ENCODE results near the gene KRT74.

Gene KRT74

DNA sequence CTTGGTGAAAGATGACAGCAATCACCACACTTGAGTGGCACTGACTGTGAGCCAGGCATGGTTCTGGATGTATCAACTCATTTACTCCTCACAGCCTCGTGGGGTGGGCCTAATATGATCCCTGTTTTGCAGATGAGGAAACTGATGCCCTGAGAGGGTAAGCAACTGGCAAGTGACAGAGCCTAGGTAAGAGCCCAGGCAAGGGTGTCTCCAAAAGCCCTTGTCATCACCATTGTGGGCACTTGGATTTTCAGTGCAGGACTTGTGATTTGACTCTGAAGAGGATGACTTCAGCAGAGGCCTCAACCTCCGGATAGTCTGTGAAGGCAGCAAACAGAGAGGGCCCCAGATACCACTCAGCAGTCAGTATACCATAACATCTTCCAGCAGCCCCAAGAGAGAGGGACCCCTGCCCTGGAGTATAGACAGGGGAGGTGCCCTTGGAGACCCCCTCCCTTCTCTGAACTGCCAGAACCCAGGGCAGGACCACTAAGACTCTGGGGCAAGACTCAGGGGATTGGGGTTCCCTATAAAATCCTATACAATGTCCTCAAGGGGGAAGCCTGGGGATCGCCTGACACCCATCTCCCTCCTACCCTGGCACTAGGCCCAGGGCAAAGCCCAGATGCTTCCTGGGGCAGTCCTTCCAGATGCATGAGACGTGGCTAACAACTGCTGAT is 46.4 kb downstream of the KRT74 start:
- TF ChIP-seq, protein P1, sequence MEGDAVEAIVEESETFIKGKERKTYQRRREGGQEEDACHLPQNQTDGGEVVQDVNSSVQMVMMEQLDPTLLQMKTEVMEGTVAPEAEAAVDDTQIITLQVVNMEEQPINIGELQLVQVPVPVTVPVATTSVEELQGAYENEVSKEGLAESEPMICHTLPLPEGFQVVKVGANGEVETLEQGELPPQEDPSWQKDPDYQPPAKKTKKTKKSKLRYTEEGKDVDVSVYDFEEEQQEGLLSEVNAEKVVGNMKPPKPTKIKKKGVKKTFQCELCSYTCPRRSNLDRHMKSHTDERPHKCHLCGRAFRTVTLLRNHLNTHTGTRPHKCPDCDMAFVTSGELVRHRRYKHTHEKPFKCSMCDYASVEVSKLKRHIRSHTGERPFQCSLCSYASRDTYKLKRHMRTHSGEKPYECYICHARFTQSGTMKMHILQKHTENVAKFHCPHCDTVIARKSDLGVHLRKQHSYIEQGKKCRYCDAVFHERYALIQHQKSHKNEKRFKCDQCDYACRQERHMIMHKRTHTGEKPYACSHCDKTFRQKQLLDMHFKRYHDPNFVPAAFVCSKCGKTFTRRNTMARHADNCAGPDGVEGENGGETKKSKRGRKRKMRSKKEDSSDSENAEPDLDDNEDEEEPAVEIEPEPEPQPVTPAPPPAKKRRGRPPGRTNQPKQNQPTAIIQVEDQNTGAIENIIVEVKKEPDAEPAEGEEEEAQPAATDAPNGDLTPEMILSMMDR (IDR thresholded peaks at IDR 0.05; ENCODE audit: insufficient read depth, low read length, poor library complexity, severe bottlenecking) = no peak
- Histone ChIP-seq H3K27me3 (replicated peaks; ENCODE audit: control insufficient read depth, insufficient read depth, low read length) (no peaks in the 10 kb centered on the region; the same call in 1 of the 2 replicates), H3K36me3 (ENCODE audit: control insufficient read depth, insufficient read depth, low read length) (no peaks in the 10 kb centered on the region), H3K4me3 (replicated peaks; ENCODE audit: low read depth, low read length) (no peak overlapping the region)
- no peak for DNase-seq (ENCODE audit: extremely low read depth, insufficient read length)

DNA sequence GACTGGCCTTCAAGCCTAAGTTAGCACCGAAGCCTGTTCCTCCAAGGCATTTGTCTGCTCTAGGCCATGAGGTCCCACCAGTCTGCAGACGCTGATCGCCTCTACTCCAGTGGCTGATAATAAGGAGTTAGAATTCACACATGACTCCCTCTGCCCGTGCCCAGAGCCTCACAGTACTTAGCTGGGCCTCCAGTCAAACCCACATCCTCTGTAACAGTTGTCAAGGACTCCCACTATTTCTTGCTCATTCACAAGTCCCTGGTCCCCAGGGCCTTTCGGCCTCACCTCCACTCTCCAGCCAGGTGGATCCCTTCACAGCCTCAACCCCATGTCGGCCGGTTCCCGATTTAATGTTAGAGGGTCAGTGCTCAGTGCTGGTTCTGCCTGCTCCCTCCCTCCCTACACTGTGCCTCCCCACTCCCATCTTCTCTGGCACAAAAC is 47.1 kb downstream of the KRT74 start:
- Histone ChIP-seq H3K27me3 (replicated peaks; ENCODE audit: control insufficient read depth, insufficient read depth, low read length) (no peaks in the 10 kb centered on the region; the same call in 1 of the 2 replicates), H3K36me3 (ENCODE audit: control insufficient read depth, insufficient read depth, low read length) (no peaks in the 10 kb centered on the region), H3K4me3 (replicated peaks; ENCODE audit: low read depth, low read length) (no peak overlapping the region)
- DNase-seq (ENCODE audit: extremely low read depth, insufficient read length) = no peak
- TF ChIP-seq, protein P1 (IDR thresholded peaks at IDR 0.05; ENCODE audit: insufficient read depth, low read length, poor library complexity, severe bottlenecking) = no peak

DNA sequence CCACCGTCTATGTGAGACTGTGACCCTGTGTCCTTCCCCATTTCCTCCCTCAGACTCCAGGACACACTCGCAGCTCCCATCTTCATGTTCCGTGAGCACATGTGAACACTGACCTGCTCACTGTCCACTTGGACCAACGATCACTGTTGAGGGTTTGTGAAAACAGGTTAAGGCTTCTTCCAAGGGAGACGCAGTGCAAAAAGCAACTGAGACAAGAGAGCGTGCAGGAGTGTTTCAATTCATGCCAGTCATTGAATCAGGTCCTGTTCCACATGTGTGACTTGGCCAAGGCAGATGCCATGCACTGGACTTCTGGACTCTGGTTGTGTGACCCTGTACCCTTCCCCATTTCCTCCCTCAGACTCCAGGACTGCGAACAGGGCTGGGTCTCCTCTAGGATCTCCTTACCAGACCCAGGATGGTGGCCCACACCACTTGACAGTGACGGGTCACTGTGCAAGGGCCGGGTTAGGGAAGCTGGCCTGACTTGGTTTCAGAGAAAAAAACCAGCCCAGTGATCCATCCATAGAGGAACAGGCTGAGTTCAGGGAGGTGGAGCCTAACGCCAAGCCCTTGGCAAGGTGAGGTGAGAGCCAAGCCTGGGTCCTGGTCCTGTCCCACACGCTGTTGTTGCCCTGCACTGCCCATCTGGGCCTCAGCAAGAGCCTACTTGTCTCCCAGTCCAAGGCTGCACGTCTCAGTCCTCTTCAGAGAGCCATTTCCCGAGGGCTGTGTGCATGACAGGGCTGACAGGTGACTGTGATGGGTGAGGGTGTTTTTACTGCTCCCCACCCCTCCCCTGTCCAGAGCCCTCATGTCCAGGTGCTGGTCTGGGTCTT is 47.8 kb downstream of the KRT74 start:
- DNase-seq (ENCODE audit: extremely low read depth, insufficient read length) = no peak
- TF ChIP-seq, protein P1 (IDR thresholded peaks at IDR 0.05; ENCODE audit: insufficient read depth, low read length, poor library complexity, severe bottlenecking) = no peak
- no peaks in the 10 kb centered on the region for H3K36me3 ChIP-seq (ENCODE audit: control insufficient read depth, insufficient read depth, low read length)
- no peak overlapping the region for H3K4me3 ChIP-seq (replicated peaks; ENCODE audit: low read depth, low read length)
- no peaks in the 10 kb centered on the region; the same call in 1 of the 2 replicates for H3K27me3 ChIP-seq (replicated peaks; ENCODE audit: control insufficient read depth, insufficient read depth, low read length)

DNA sequence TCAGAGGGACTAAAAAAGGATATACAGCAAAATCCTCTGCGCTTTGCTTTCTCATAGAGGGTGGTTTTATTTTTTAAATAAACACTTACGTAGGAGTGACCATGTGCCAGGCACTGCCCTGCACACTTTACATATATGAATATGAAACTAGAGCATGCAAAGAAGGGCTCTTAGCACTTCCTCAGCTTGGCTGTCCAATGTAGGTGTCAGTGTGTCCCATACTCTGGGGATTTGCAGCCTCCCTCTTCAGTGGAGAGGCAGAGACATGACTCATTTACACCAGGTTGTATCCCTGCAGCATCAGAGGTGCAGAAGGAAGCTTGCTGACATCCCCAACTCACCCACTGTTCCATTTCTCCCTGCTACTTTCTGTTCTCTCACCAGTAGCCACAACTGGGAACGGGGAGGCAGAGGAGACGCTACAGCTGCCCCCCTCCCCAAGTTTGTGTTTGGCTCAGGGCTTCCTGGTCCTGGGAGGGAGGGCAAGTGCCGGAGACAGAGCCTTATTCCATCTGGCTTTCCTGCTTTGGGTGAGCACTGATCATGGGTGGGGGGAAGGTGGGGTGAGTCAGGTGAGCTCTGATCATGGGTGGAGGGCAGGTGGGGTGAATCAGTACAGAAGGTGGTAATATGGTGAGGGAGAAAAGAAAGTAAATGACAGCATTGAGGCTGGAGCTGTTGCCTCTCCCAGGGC is 48.6 kb downstream of the KRT74 start:
- Histone ChIP-seq H3K4me3 (replicated peaks; ENCODE audit: low read depth, low read length) (no peak overlapping the region), H3K27me3 (replicated peaks; ENCODE audit: control insufficient read depth, insufficient read depth, low read length) (no peaks in the 10 kb centered on the region; the same call in 1 of the 2 replicates), H3K36me3 (ENCODE audit: control insufficient read depth, insufficient read depth, low read length) (no peaks in the 10 kb centered on the region)
- DNase-seq (ENCODE audit: extremely low read depth, insufficient read length) = no peak
- TF ChIP-seq, protein P1 (IDR thresholded peaks at IDR 0.05; ENCODE audit: insufficient read depth, low read length, poor library complexity, severe bottlenecking) = no peak

DNA sequence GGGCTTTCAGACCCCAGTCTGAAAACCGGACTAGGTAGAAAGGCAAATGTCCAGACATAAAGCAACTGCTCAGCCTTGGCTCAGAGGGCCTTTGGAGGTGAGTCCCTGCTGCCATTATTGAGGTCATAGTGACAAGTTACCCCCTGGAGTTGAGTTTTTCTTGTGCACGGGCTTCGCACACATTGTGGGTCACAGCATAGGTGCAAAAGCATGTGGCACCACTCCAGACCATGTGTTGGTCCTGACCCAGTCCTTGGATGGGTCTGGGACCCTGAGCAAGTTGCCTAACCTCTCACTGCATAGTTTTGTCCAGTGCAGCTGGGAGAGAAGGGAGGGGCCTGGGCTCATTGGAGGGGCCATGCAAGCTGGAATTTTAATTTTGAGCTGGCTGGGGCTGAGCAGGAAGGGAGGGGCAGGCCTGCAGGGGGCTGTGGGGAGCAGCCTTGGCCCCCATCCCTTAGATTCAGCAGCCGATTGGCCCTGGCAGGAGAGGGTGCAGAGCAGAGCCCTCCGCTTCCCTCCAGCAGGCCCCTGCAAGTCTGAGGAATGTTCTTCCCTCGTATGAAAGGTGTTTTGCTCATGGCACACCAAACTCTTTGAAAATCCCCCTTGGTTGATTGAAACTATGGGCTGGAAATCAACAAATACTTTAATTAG is 49.3 kb downstream of the KRT74 start:
- Histone ChIP-seq H3K27me3 (replicated peaks; ENCODE audit: control insufficient read depth, insufficient read depth, low read length) (no peaks in the 10 kb centered on the region), H3K4me3 (replicated peaks; ENCODE audit: low read depth, low read length) (no peak overlapping the region), H3K36me3 (ENCODE audit: control insufficient read depth, insufficient read depth, low read length) (no peaks in the 10 kb centered on the region)
- TF ChIP-seq, protein P1 (IDR thresholded peaks at IDR 0.05; ENCODE audit: insufficient read depth, low read length, poor library complexity, severe bottlenecking) = no peak
- no peak for DNase-seq (ENCODE audit: extremely low read depth, insufficient read length)

Data from GM06990 (cell line).